GM12874 (cell line): ENCODE results near the gene PACSIN3.

ENCODE experiments used
- CTCF ChIP-seq: IDR thresholded peaks from 2 replicates; pipeline ENCODE4 v1.5.1; 2011; ENCODE audit warnings: low read depth, mild to moderate bottlenecking, control low read depth, low read length, moderate library complexity; ENCODE audit not compliant: insufficient read depth

PACSIN3 gene

DNA sequence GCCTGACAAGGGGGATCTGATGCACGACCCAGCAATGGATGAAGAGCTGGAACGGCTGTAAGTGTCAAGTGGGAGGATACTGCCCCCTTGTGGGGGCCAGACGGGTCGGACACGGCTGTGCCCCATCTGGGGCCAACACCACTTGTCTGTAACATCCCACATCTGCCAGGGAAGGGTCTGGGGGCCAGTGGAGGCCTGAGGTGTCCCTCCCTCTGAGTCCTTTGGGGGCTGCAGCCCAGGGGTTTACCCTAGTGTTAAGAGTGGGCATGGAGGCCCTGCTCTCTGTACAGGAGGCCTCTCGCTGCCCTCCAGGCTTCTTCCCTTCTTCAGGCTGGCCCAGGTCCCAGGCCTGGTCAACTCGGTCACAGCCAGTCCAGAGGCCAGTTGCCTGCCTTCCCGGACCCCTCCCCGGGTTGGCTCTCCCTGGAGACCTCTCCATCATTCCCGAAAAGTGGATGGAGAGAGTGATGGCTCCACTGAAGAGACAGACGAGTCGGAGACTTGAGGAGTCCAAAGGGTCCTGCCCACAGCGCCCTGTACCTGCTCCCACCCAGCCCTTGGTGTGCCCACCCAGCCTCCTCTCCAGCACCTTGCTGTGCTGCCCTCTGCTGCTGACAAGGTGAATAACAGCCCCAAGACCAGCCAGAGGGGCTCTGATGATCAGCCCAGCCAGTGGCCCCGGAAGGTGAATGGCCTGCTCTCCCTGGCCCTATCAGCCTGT is 24.9 kb downstream of the PACSIN3 start:
- peak; percentile 87 for TF ChIP-seq CTCF

GRCh38 chr11:47160753-47161133 is 25.5 kb downstream of the PACSIN3 start:
- TF ChIP-seq CTCF, result no peak

- no peak for TF ChIP-seq CTCF
Measured at GRCh38 chr11:47158242-47158641, 28.0 kb downstream of the PACSIN3 start.

GRCh38 chr11:47157805-47158204 is 28.4 kb downstream of the PACSIN3 start:
- TF ChIP-seq CTCF, result no peak

DNA sequence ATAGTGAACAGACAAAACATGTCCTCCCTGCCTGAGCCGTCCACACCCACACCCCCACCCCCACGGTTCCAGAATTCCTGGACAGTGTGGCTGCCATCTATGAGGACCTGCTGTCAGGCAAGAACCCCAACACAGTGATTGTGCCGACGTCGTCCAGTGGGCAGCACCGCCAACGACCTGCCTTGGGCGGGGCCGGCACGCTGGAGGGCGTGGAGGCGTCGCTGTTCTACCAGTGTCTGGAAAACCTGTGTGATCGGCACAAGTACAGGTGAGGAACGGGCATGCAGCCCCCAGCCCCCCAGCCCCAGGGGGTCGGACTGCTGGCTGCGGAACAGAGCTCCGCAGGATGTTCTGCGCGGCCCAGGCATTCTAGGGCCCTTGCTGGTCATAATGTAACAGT is 29.3 kb downstream of the PACSIN3 start:
- no peak for TF ChIP-seq CTCF

DNA sequence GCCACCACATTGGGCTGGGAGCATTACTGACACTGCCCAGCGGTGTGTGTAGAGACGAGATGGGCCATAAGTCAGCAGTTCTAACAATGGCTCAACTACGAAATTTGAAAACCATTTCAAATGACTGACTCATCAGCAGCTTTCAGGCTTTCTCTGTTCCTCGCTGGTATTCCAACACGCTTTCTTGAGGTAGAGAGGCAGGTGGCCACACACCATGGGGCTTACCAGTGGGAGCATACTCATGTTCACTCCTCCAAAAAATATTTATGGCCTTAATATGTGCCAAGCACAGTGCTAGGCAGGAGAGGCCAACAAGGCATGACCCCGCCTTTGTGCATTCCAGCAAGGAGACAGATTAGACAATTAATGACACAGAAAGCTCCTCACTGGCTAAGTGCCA is 29.9 kb downstream of the PACSIN3 start:
- no peak for TF ChIP-seq CTCF

GRCh38 chr11:47155879-47156278 is 30.4 kb downstream of the PACSIN3 start:
- no peak for TF ChIP-seq CTCF
